HT-29 (cell line): ENCODE data around the gene KCNT2. TPM values are rescaled to one million over a fixed set of nuclear protein-coding genes. Genes with fewer than 3 reads are reported as not detected.

ENCODE experiments used
- DNase-seq: peaks from one replicate; pipeline ENCODE4 v3.0.0-alpha.2; 2015; ENCODE audit warnings: low spot score
- total RNA-seq: library from RNA; depleted of rRNA; stranded (reverse); fragments of >200 nt; shearing (Covaris generic); gene quantifications from 2 replicates; pipeline ENCODE4 v1.2.3, GENCODE V29; 2014

KCNT2 gene
- total RNA-seq, 1 experiment from 2014 or later = not detected

DNA sequence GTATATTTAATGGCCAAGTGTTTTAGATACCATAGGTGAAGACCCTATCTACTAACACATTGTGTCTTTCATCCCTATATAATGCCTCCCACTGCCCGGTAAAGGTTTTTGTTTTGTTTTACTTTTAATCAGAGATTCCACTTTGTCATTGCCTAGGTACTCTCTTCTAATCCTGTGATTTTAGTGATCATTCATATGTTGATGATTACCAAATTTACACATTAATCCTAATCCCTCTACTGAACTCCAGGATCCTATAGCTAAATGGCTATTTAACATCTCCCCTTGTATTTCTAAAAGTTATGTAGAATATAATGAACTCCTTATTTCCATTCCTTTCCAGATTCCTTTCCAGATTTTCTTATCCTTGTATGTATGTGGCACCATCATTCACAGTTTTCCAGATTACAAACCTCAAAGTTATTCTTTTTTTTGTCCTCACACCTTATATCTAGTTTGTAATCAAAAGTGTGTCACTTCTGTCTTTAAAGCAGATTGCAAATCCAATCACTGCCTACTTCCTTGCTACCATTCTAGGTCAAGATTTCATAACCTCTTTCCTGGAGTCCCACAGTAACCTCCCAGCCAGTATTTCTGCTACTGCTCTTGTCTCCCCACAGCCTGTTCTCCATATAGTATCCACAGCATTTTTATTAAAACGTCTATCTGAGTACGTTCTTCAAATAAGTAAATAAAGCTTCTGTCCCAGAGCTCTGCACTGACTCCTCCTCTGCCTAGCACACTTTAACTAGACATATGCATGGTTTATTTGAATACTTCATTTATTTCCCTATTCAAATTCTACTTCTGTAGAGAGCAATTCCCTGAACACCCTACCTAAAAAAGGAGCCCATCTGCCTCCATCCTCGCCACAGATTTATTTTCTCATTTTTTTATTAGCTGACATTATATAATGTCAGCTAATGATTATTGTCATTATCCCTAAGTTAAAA, 157.8 kb downstream of the KCNT2 start:
- DNase-seq = no peak

DNA sequence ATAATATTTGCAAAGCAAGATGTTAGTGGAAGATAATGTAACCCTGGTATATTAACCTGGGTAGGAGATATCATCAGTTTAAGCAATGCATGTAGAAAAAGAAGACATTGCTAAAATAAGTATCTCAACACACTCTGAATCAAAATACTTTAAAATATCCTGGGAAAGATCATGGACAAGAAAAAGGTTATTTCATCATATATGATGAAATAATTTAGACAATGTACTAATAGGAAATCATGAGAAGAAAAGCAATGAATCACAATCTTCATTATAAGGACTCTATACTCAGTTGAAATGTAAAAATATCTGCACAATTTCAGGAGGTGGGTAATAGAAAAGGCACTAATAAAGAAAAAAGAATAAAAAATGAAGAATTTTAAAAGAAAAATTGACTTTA, 158.8 kb downstream of the KCNT2 start:
- DNase-seq = no peak

DNA sequence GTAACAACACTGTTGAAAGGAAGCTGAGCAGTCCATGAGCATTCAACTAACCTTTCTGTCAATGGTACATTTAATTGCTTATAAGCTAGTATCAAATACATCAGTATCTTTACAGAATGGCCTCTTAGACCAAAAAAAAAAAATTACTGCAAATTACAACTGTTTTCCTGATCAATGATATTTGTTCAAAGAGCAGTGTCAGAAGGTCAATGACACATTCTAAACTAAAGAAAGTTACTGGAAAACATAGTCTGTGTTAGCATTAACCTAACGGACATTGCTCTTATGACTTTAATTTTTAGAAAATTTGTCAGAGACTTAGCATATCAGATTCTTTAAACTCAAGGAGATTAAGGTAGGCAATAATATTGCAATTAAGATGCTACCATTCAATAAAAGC, 162.5 kb downstream of the KCNT2 start:
- no peak for DNase-seq

DNA sequence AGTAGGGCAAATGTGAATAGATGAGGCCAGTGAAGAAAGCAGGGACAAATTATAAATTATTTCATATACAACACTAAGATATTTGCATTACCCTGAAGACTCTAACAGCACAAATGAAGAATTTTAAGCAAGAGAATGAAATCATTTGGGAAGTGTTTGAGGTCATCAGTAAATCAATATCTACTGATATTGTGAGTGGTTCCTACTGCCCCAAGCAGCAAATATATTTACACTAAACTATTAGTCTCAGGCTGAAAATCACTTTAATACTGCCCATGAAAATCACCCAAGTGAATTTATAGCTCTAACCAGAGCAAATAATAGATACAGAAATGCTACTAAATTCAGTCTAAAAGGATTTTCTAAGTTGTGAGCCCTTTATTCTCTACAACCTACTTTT, 163.6 kb downstream of the KCNT2 start:
- no peak for DNase-seq

DNA sequence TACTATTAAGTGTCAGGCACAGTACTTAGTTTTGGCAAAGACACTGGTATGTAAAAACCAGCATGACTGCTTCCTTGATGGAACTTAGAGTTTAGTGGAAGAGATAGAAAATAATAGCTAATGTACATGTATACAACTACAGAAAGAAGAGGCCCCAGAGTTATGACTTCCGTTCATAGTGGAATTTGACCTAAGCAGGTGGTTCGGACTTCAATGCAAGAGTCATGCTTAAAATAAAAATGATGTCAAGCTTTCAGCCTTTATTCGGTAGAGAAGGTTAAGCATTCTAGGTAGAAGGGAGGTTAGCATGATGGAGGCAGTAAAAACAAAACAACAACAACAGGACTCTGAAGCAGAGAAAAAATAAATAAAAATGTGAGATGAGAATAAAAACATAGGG, 165.9 kb downstream of the KCNT2 start:
- peak; percentile 57 for DNase-seq

DNA sequence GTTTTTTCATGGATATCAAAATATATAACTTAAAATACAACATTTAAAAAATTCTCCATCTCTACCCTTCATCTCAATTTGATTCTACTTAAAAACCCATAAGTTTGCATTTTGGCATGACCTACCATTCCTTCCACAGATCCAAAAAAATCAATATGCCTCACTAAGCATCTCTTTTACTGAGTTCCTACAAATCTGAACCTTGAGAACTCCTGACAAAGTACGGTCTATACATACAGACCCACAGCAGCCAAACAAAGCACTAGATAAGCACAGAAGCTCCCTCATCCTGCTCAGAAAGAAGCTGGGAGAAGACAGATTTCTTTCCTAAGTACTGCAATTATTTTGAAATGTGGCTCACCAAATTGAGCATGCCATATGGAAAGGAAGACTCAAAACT, 167.5 kb downstream of the KCNT2 start:
- DNase-seq = no peak

DNA sequence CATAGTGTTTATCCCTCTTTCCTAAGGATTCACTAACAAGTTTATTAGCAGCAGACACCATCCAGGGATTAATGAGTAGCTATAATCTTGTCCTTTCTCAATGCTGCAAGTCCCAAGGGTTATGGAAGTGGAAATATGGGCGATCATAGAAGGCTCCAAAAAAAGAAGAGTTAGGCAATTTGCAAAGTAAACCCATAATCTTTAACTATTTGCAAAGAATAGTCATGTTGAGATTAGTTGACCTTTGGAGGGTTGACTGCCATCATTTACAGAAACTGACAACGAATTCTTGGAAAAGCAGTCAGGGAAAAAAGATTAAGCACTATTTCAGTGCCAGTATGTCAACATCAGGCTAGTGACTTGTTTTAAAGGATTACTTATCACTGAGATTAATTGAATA, 169.9 kb downstream of the KCNT2 start:
- peak; percentile 30 for DNase-seq

DNA sequence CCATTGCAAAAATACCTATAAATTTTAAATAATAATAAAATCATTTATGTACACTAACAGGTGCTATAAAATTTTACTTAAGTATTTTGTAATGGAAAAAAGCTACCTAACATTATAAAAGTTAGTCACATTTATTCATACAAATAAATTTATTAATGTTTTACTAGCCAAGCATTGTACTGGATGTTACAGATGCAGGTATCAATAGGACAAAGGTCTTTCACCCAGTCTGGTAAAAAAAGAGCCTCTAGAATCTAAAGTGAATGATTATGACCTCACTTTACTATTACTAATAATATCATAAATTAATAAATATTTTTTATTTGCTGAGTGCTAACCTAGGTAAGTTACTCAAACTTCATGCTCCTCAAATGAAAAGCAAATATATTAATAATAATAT, 170.6 kb downstream of the KCNT2 start:
- DNase-seq = peak; percentile 15

DNA sequence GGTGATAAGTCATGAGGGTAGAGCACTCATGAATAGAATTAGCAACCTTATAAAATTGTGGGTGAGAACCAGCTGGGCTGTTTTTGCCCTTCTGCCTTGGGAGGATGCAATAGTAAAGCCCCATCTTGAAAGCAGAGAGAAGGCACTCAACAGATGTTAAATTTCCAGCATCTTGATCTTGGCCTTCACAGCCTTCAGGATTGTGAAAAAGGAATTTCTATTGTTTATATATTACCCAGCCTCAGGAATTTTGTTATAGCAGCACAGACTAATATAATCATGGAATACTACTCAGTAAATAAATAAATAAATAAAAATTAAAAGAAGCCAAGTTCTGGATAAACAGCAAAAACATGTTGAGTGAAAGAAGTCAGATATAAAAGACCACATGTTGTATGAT, 175.2 kb downstream of the KCNT2 start:
- DNase-seq = no peak

DNA sequence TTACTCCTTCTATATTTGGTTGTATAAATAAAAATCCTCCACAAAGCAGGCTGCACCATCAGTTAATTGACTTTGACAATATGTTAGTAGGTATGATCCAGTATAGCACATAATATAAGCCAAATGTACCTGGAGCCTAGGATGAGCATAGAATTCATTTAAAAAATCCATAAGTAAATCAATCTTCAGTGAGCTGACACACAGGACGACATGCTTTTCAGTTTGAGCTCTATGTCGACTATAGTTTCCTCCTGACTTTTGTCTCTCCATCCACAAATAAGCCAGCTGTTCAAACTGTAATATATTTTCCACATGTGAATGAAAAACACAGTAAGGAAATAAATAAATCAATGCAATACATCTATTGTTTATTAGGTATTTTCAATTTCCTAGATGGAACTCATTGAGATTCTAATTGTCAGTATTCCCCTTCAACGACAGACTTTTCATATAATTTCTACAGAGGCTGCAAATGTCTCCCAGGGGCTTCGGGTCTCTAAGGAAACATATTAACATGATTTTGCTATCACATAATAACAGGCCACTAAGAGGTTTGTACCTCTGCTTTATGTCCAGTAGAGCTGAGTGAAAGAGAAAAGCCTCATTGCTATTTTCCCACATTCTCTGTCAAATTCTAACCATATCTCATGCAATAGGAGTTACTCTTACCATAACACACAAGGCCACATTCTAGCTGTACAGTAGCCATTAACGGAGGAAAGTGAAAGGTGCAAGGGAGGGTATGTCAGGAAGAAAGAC, 180.1 kb downstream of the KCNT2 start:
- DNase-seq = no peak

DNA sequence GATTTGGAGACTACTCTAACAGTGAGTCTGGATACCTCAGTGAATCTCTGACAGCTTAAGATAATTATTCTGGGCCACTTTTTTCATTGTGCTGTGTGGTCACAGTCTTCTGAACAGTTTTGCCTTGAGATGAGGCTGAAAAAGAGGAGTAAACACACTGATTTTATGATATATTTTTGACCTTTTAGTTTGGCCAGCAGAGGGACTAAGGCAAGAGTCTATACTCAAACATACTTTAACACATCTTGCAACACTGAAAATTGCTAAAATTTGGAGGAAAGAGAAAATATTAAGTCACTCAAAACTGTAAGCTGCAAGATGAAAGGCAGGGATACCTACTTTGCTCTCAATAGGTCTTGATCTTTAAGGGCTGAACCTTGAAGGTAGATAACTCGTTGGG, 182.7 kb downstream of the KCNT2 start:
- DNase-seq = no peak

DNA sequence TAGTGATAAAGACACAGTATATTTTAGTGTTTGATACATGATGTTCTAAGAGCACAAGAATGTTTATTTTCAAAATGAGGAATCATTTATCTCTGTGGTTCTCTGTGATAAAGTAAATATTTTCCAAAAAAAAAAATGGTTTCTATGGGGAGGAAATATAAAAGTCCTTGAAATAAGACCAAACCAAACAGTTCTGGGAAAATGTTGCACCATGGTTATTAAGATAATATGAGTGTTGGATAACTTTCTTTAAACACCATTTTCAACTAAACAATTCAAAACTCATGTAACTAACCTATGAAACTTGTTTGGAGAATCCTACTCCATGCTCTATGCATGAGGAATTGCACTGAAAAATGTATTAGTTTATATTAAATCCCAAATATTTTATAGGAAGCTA, 184.6 kb downstream of the KCNT2 start:
- DNase-seq = no peak

DNA sequence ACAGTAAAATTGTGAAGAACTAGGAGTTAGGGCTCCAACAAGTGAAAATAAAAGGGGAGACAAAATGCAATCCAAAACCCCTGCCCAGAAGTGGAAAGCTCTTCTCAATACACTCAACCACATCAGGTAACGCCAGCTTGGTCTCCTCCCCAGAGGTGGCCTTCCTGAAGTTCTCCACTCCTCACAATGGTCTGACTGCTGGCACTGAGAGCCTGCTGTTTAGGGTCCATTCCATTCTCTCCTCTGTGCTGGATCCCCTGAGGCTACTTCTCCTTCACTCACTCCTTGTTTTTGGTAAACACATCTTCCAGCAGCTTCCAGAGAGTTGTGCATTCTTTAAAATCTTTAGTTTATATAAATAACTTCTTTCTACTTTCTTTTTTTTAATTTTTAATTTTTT, 189.5 kb downstream of the KCNT2 start:
- DNase-seq = no peak

DNA sequence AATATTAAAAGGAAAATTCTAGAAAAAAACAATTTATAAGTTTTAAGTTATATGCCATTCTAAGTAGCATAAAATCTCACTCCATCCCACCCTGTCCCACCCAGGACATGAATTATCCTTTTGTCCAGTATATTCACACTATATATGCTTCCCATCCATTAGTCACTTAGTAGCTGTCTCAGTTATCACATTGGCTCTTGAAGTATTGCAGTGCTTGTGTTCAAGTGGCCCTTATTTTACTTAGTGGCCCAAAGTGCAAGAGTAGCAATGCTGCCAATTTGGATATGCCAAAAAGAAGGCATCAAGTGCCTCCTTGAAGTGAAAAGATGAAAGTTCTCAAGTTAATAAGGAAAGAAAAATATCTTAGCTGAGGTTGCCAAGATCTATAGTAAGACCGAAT, 192.3 kb downstream of the KCNT2 start:
- no peak for DNase-seq

DNA sequence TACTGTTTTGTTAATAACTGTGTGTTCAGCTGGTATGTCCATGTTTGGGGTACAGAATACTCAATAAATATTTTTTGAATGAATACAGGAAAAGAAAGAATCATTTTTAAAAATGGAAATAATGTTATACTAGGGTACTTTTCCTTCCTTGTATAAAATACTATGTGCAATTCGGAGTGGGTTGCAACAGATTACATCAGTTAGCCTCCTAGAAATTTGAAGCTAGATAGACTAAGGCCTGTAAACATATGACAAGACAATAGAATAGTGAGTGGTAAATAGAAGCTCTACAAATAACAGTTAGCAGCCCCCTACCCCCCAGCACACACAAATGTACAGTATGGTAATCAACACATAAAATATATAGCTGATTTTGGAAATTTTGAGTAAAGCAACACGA, 195.9 kb downstream of the KCNT2 start:
- DNase-seq = no peak

DNA sequence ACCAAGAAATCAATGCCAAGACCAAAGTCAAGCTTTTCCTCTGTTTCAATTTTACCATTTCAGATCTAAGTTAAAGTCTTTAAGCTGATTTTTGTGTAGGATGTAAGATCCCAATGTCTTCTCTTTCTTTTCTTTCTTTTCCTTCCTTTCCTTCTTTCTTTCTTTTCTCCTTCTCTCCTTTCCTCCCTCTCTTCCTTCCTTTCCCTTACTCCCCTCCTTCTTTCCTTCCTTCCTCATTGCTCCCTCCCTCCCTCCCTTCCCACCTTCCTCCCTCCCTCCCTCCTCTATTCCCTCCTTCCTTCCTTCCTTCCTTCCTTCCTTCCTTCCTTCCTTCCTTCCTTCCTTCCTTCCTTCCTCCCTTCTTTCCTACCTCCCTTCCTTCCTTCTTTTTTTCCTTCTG, 197.5 kb downstream of the KCNT2 start:
- no peak for DNase-seq

DNA sequence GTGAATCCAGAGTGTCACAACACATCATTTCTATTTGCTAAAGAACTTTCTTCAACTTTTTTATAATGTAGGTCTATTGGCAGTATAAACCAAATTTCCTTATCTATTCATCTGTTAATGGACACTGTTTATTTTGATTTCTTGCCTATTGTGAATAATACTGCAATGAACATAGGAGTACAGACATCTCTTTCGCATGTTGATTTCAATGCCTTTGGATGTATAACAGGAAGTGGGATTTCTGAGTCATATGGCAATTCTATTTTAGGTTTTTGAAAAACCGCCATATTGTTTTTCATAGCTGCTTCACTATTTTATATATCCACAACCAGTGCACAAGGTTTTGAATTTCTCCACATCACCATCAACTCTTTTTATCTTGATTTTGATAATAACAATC, 198.7 kb downstream of the KCNT2 start:
- DNase-seq = no peak

DNA sequence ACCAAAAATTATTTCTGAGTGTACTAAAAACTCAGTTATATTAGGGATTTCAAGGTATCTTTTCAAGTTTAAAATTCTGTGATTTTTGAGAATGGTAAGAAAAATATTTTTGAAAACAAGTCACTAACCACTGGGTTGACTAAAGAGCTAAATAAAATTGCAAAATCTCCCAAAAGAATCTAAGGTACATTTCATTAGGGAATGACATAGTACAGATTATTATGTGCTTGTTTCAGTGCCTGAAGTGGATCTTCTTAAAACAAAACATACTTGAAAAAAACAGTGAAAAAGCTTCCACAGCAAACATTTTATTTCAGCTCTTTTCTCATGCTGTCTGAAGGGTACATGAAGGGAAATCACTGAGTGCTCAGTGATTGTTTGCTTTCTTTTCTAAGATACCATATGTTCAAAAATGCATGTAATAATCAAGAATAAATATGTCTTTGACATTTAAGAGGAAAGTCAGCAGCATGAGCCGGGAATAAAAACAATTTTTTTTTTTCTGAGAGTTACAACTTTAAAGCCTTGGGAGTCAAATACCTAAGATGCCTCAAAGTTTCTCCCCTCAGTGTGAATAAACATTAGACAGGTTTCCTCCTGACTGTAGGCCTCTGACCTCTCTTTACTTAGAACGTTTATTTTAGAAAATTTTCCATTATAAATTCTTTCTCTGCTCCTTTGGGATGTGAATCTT, 200.7 kb downstream of the KCNT2 start:
- no peak for DNase-seq

DNA sequence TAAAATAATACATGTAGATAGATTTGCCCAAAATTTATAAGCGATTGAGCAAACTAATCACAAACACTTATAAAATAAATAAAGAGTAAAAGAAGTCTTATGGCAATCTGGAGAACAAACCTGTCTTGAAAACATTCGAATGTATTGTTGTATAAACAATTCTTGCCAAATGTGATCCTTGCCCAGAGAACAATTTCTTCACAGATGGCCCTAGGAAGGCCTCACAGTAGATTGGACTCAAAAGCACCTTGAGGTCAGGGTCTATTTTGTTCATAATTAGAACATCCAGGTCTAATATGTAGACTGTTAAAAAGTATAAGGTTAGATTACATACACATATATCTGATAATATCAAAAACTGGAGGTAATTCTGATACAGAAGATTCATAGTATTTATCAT, 202.4 kb downstream of the KCNT2 start:
- no peak for DNase-seq

DNA sequence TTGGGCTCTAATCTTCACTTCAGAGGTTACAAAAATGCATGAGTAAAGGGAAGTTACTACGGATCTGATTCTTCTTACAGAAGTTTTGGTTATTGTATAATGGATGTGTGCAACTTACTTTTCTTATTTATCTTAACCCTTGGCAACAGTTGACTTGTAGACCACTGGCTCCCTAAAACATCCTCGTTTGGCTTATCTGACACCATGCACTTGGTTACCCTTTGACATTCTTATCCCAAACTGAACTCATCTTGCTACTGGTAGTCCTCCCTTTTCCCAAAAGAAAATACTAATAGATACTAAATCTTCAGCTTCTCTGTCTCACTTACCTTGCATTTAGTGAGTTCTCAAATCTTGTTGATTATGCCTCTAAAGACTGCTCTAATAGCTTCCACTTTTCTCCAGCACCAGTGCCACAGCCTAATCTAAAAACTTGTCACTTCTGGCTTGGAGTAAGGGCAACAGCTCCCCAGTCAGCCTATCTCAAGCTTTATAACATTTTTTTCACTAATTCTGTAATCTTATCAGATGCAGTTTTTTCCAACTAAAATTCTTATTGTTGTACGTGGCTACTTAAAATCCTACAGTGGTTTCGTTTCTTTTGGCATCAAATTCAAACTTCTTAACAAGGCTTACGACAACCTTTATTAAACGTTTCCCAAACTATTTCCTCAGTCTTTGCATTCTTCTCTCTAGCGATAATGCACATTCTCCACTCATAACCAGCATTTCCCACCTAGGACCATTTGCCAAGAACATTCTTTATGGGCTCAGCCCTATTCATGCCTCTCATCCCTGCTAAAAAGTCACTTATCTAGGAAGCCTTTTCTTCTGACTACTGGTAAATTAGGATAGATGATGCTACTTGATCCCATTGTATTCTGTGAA, 204.2 kb downstream of the KCNT2 start:
- DNase-seq = no peak

DNA sequence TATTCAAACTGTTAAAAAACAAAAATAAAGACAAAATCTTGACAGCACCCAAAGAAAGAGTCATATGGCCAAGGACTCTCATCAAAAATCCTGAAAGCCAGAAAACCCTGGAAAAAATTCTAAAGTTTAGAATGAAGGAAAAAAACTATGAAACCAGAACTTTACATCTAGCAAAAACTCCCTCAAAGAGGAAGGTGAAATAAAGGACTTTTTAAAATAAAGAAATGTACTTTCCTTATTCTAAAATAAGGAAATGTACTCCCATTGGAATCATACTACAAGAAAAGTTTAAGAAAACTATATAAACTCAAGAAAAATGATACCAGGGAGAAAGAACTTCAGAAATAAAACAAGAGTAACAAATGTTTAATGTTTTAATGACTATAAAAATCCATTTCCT, 206.3 kb downstream of the KCNT2 start:
- no peak for DNase-seq
